HEK293 (cell line): ENCODE measurements around the gene KDM2B.

ENCODE experiments used
- CTCF ChIP-seq: fragments of 450-650 bp; formaldehyde crosslinking; IDR thresholded peaks from 2 replicates; pipeline ENCODE4 v1.5.1; 2016; ENCODE audit warnings: missing biosample characterization, missing genetic modification characterization
- GLI4 ChIP-seq: fragments of 450-650 bp; formaldehyde crosslinking; IDR thresholded peaks from 2 replicates; pipeline ENCODE4 v1.5.1; 2016; ENCODE audit warnings: missing biosample characterization, missing genetic modification characterization
- HOXD13 ChIP-seq: sonication (generic); formaldehyde crosslinking; IDR thresholded peaks from 2 replicates; pipeline ENCODE4 v1.8.0; 2022; ENCODE audit warnings: missing genetic modification reagents, borderline replicate concordance
- OVOL3 ChIP-seq: fragments of 450-650 bp; formaldehyde crosslinking; IDR thresholded peaks from 2 replicates; pipeline ENCODE4 v1.5.1; 2016; ENCODE audit warnings: missing biosample characterization, missing genetic modification characterization
- TRIM28 ChIP-seq: IDR thresholded peaks from 2 replicates; pipeline ENCODE4 v1.6.1; 2011; ENCODE audit warnings: low read length, control low read depth, borderline replicate concordance
- ZBTB20 ChIP-seq: fragments of 450-650 bp; formaldehyde crosslinking; IDR thresholded peaks from 2 replicates; pipeline ENCODE4 v1.5.1; 2016; ENCODE audit warnings: missing biosample characterization, missing genetic modification characterization
- ZNF148 ChIP-seq: fragments of 450-650 bp; formaldehyde crosslinking; IDR thresholded peaks from 2 replicates; pipeline ENCODE4 v1.5.0; 2017; ENCODE audit warnings: missing biosample characterization, missing genetic modification characterization, borderline replicate concordance
- ZNF18 ChIP-seq: fragments of 450-650 bp; formaldehyde crosslinking; IDR thresholded peaks from 2 replicates; pipeline ENCODE4 v1.5.1; 2016; ENCODE audit warnings: missing biosample characterization, missing genetic modification characterization
- ZNF488 ChIP-seq: fragments of 450-650 bp; formaldehyde crosslinking; IDR thresholded peaks from 2 replicates; pipeline ENCODE4 v1.5.1; 2016; ENCODE audit warnings: missing biosample characterization, missing genetic modification characterization
- ZNF529 ChIP-seq: fragments of 450-650 bp; formaldehyde crosslinking; IDR thresholded peaks from 2 replicates; pipeline ENCODE4 v1.5.1; 2017; ENCODE audit warnings: missing genetic modification characterization, missing biosample characterization; ENCODE audit not compliant: insufficient replicate concordance
- ZNF558 ChIP-seq: fragments of 450-650 bp; formaldehyde crosslinking; IDR thresholded peaks from 2 replicates; pipeline ENCODE4 v1.5.1; 2016; ENCODE audit warnings: missing biosample characterization, missing genetic modification characterization

GRCh38 chr12:121620333-121620891, 39.6 kb upstream of the KDM2B start:
- TF ChIP-seq HOXD13 (CRISPR knock-in tag) (no peak), ZNF529 (tag by site-specific recombination) (no peak), TRIM28 (no peak), CTCF (tag by site-specific recombination) (no peak), ZNF148 (tag by site-specific recombination) (no peak), ZNF18 (tag by site-specific recombination) (no peak), ZNF558 (tag by site-specific recombination) (no peak), GLI4 (no peak), ZBTB20 (tag by site-specific recombination) (no peak), ZNF488 (tag by site-specific recombination) (no peak), OVOL3 (tag by site-specific recombination) (no peak)
